Activated T-helper 2 cell treated with anti-CD3 and anti-CD28 coated beads, Interferon-gamma antibody, Interleukin-2, Interleukin-4, amounts not matched to agents 10 μg/mL and 5 μg/mL and 100 μg/mL, durations not matched to agents 14 hours and 24 hours and 36 hours (primary cell): Measurements from ENCODE around the gene LDHA. TPM values are rescaled to one million over a fixed set of nuclear protein-coding genes. Genes with fewer than 3 reads are reported as not detected.

Experiments used
- DNase-seq: peaks from one replicate; pipeline ENCODE4 v3.0.0; 2021; ENCODE audit warnings: low spot score
- H3K27ac Mint-ChIP-seq: one replicate; pipeline ENCODE4 v1.8.0; 2021; ENCODE audit warnings: mixed read lengths
- H3K27me3 Mint-ChIP-seq: one replicate; pipeline ENCODE4 v1.8.0; 2021; ENCODE audit warnings: low read depth, mixed read lengths
- H3K36me3 Mint-ChIP-seq: one replicate; pipeline ENCODE4 v1.8.0; 2021; ENCODE audit warnings: low read depth, mixed read lengths
- H3K4me1 Mint-ChIP-seq: one replicate; pipeline ENCODE4 v1.8.0; 2021; ENCODE audit warnings: low read depth, mixed read lengths
- H3K4me3 Mint-ChIP-seq: one replicate; pipeline ENCODE4 v1.8.0; 2021; ENCODE audit warnings: low read depth, mild to moderate bottlenecking, moderate library complexity, mixed read lengths
- H3K9me3 Mint-ChIP-seq: one replicate; pipeline ENCODE4 v1.8.0; 2021; ENCODE audit warnings: mixed read lengths
- intact Hi-C: fragments of 100-400 bp; cut with micrococcal nuclease; formaldehyde crosslinking; loops from one replicate; pipeline ENCODE4 v1.15.1; 2023
- total RNA-seq: library from RNA; stranded (reverse); gene quantifications from 2 replicates; pipeline ENCODE4 v1.2.3, GENCODE V29; 2022

Gene LDHA
- total RNA-seq, 1 donor from 2014 or later: 1,905 TPM

DNA sequence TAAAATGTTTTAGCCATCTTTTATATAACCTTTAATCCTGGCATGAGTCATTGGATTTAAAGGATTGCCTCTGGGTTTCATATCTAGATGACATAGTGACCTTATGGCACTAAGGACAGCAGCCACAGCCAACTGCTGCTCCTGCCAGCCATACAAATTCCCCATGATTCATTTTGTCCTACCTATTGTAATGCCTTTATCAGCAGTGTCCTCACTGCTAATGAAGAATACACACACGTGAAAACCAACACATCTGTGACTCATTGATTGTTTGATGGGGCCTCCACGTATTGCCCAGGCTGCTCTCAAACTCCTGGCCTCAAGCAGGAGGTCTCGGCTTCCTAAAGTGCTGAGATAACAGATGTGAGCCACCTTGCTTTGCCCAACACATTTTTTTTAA lies 63.1 kb downstream of the LDHA start:
- Mint-ChIP-seq H3K4me1 (peaks cover 4% of the 10 kb centered on the region), H3K9me3 (no peaks in the 10 kb centered on the region), H3K4me3 (no peak overlapping the region), H3K27ac (no peak overlapping the region), H3K36me3 (no peaks in the 10 kb centered on the region), H3K27me3 (peaks cover 8% of the 10 kb centered on the region)
- no peak for DNase-seq
- intact Hi-C loops: no loop called here

Other genes with a start within 250 kb of the LDHA start
- gene MRGPRX4, start 221.7 kb upstream of the LDHA start, total RNA-seq: not detected in 2 replicates
- not detected in 2 replicates for gene SAA4, start 157.8 kb upstream of the LDHA start, total RNA-seq
- gene SAA2, start 145.9 kb upstream of the LDHA start, total RNA-seq: not detected in 2 replicates
- gene SAA1, start 128.3 kb upstream of the LDHA start, total RNA-seq: not detected in 2 replicates
- 33.3 and 34.2 TPM in 2 replicates for gene HPS5, start 72.4 kb upstream of the LDHA start, total RNA-seq
- gene GTF2H1, start 72.0 kb upstream of the LDHA start, total RNA-seq: 51.4 and 54.3 TPM in 2 replicates
- gene LDHC, start 17.8 kb downstream of the LDHA start, total RNA-seq: not detected in 2 replicates
- gene LDHAL6A, start 61.3 kb downstream of the LDHA start, total RNA-seq: not detected in 2 replicates
- 49.5 and 53.3 TPM in 2 replicates for gene TSG101, start 132.4 kb downstream of the LDHA start, total RNA-seq
- gene UEVLD, start 194.2 kb downstream of the LDHA start, total RNA-seq: 26.4 and 32.7 TPM in 2 replicates
- gene MISFA, start 205.2 kb downstream of the LDHA start, total RNA-seq: 2.0 and 3.0 TPM in 2 replicates
- gene SPTY2D1, start 239.8 kb downstream of the LDHA start, total RNA-seq: 26.5 and 29.0 TPM in 2 replicates